Stomach (tissue), 4 donors: Measurements from ENCODE around the gene PRND.

Experiments used
- CTCF ChIP-seq, 7 experiments: fragments of 450-650 bp in 4 of 7; fragments of 200-600 bp in 3 of 7; sonication (generic) in 3 of 7; IDR thresholded peaks; one replicate each; pipeline ENCODE4 v1.5.1; 2016 to 2019; ENCODE audit warnings: antibody characterized with exemption in 7 of 7, control low read depth in 2 of 7, mild to moderate bottlenecking in 1 of 7
- POLR2A ChIP-seq, 4 donors: fragments of 450-650 bp; IDR thresholded peaks; one replicate each; pipeline ENCODE4 v1.6.1; 2016; ENCODE audit warnings: antibody characterized with exemption in 4 of 4, control low read depth in 2 of 4, mild to moderate bottlenecking in 1 of 4, moderate library complexity in 1 of 4
- POLR2AphosphoS5 ChIP-seq, 3 donors: sonication (generic); formaldehyde crosslinking; IDR thresholded peaks; one replicate each; pipeline ENCODE4 v1.6.1; 2016; ENCODE audit warnings: antibody characterized with exemption in 3 of 3

GRCh38 chr20:4766631-4767030 lies 44.9 kb downstream of the PRND start:
- TF ChIP-seq CTCF (IDR thresholded peaks at IDR 0.05) (no peak), POLR2AphosphoS5 (IDR thresholded peaks at IDR 0.05) (no peak), POLR2A (IDR thresholded peaks at IDR 0.05) (no peak)
